Ovary (tissue), 9 donors: Measurements from ENCODE around the gene RASA3. TPM values are rescaled to one million over a fixed set of nuclear protein-coding genes. Genes with fewer than 3 reads are reported as not detected.
A peak's percentile ranks its signal among the peaks of the same experiment; 100 is the strongest.

Experiments
- DNase-seq, 5 donors: peaks; one replicate each; pipeline ENCODE4 v3.0.0-alpha.2; 2019 to 2020
- H3K27ac ChIP-seq, 2 donors: fragments of 200-600 bp; one replicate each; pipeline versions ENCODE4 v1.5.1 to v1.8.0; 2019 to 2022
- H3K27me3 ChIP-seq: fragments of 200-600 bp; one replicate; pipeline ENCODE4 v1.8.0; 2022
- H3K36me3 ChIP-seq: fragments of 200-600 bp; sonication (generic); one replicate; pipeline ENCODE4 v1.5.1; 2019
- H3K4me1 ChIP-seq: one replicate; pipeline ENCODE4 v1.8.1; 2013; ENCODE audit warnings: mild to moderate bottlenecking, moderate library complexity; ENCODE audit not compliant: insufficient read depth
- H3K4me3 ChIP-seq: fragments of 200-600 bp; sonication (generic); one replicate; pipeline ENCODE4 v1.5.1; 2017
- H3K9me3 ChIP-seq, 2 donors: fragments of 200-600 bp in 1 of 2; sonication (generic) in 1 of 2; one replicate each; pipeline versions ENCODE4 v1.5.1 to v1.8.1; 2013 to 2019; ENCODE audit warnings: mild to moderate bottlenecking in 1 of 2, moderate library complexity in 1 of 2
- WGBS, 3 donors: extraction: QIAGEN DNeasy Blood & Tissue Kit in 1 of 3; methylation state at CpG; one replicate each; pipeline versions ENCODE4 v1.1.5 to v1.1.7; 2013 to 2017; 5-methylcytosine and 5-hydroxymethylcytosine counted together
- intact Hi-C, 4 donors: fragments of 100-400 bp; cut with DNase I; formaldehyde crosslinking; loops; one replicate each; pipeline versions ENCODE4 v1.11.0 to v1.15.1; 2022 to 2023
- polyA plus RNA-seq, 2 donors: library from polyadenylated mRNA; stranded (reverse); fragments of 200-250 nt in 1 of 2; fragments of 350-450 nt in 1 of 2; fragmentation: Illumina TruSeq in 1 of 2; extraction: RNeasy Lipid Tissue Mini Kit (QIAGEN cat#74804) in 1 of 2; gene quantifications; one replicate each; pipeline ENCODE4 v1.2.3, GENCODE V29; 2013 to 2014
- total RNA-seq, 7 donors: library from RNA; depleted of rRNA in 2 of 7; stranded (reverse); fragments of >200 nt in 2 of 7; fragmentation: NEBNext Ultra II Directional in 3 of 7; extraction: Animal tissue kit (Norgen Biotek cat#: 25700) in 3 of 7; gene quantifications; one replicate each; pipeline versions ENCODE4 v1.1.0 to v1.2.4, GENCODE V29; 2016 to 2023
- TF ChIP-seq, protein P1 (sequence below), 3 donors: fragments of 450-650 bp in 2 of 3; fragments of 200-600 bp in 1 of 3; IDR thresholded peaks; one replicate each; pipeline versions ENCODE4 v1.5.1 to v1.8.0; 2016 to 2022; ENCODE audit warnings: antibody characterized with exemption in 3 of 3, mild to moderate bottlenecking in 1 of 3
- donor health status: DM: no; HTN: no; CAD: no; lungs with moderate emphysema.
- donor health status: DM: no; HTN: no; CAD: no.
- donor health status: Bipolar disorder and iron deficiency.
- donor health status: DM: yes; HTN: yes; CAD: no.
- donor health status: DM: no; HTN: no; CAD: no.
- donor health status: DM: yes; HTN: yes; CAD: no.

The RASA3 gene
- total and polyA plus RNA-seq, 9 donors: 5.4 to 16.9 (median 9.4) TPM

DNA sequence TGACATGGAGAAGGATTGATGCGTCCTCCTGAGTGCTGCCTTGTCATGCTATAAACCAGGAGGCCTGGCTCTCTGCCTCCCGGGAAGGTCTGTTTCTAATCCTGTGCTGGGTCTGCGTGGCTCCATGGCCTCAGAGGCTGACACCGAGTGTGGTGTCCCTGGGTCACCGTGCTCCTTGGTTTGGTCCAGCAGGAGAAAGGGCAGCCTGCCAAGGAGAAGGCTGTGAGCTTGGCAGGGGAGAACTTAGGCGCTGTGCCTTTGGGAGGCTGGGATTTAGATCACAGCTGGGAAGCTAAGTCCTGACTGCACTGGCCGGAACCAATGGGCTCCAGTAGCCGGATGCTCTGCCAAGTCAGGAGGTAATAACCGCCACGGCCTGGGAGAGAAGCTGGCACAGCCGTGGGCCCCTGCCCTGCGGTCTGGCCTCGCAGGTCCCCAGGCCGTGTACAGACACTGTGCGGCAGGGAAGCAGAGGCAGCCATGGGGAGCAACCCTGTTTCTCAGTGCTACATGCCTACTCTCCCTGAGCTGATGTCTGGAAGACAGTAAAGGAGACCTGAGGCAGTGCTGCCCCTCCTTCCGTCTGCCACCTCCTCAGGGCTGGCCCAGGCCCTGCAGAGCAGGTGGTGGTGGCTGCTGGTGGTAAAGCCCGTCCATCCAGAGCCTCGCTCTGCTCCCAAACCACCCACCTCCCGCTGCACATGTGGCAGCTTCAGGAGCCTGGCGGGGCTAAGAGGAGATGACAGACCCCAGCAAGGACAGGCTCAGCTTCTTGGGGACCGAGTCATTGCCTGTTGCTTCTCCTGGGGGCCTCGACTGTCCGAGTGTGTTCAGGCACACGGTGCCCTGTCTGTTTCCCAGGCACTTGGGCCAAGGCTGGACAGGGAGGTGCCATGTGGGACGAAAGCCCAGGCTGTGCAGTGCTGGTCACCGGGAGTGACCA is 203.5 kb downstream of the RASA3 start:
- TF ChIP-seq, protein P1, sequence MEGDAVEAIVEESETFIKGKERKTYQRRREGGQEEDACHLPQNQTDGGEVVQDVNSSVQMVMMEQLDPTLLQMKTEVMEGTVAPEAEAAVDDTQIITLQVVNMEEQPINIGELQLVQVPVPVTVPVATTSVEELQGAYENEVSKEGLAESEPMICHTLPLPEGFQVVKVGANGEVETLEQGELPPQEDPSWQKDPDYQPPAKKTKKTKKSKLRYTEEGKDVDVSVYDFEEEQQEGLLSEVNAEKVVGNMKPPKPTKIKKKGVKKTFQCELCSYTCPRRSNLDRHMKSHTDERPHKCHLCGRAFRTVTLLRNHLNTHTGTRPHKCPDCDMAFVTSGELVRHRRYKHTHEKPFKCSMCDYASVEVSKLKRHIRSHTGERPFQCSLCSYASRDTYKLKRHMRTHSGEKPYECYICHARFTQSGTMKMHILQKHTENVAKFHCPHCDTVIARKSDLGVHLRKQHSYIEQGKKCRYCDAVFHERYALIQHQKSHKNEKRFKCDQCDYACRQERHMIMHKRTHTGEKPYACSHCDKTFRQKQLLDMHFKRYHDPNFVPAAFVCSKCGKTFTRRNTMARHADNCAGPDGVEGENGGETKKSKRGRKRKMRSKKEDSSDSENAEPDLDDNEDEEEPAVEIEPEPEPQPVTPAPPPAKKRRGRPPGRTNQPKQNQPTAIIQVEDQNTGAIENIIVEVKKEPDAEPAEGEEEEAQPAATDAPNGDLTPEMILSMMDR (IDR thresholded peaks at IDR 0.05): no peak
- Histone ChIP-seq H3K27me3 (no peaks in the 10 kb centered on the region), H3K4me1 (peaks cover 13% of the 10 kb centered on the region), H3K9me3 (no peaks in the 10 kb centered on the region), H3K4me3 (no peak overlapping the region), H3K27ac (no peak overlapping the region), H3K36me3 (no peaks in the 10 kb centered on the region)
- peak; percentile 77 to 87 (median 82) for DNase-seq
- WGBS, 3 donors: 35 to 42% (median 36%) methylated on average over 25 to 26 of the region's 26 CpGs
- intact Hi-C loops: loop anchor here in 1 of 4 donors (5.0 kb wide), 1 partner anchor 67 kb away; the partner anchor contains the start of gene GAS6

Other genes starting within 250 kb of the RASA3 start
- 1 to 10 TPM in 2 of 7 donors, under 1 TPM in 3, not detected in 2; 0.35 to 2.0 (median 0.58) TPM for gene C13orf46, start 158.5 kb downstream of the RASA3 start, total RNA-seq
- under 1 TPM; 0.05 to 0.31 TPM for gene C13orf46, start 158.5 kb downstream of the RASA3 start, polyA plus RNA-seq
- gene CFAP97D2, start 46.6 kb upstream of the RASA3 start, total RNA-seq: 1 to 10 TPM in 2 of 7 donors, under 1 TPM in 1, not detected in 4; 0.28 to 5.2 (median 3.1) TPM
- gene CFAP97D2, start 46.6 kb upstream of the RASA3 start, polyA plus RNA-seq: not detected
- gene CDC16, start 102.3 kb upstream of the RASA3 start, total RNA-seq: 10 to 100 TPM; 42.0 to 68.1 (median 55.2) TPM
- 10 to 100 TPM; 43.3 to 88.8 TPM for gene CDC16, start 102.3 kb upstream of the RASA3 start, polyA plus RNA-seq
- 10 to 100 TPM; 29.2 to 45.0 (median 39.2) TPM for gene UPF3A, start 149.0 kb upstream of the RASA3 start, total RNA-seq
- gene UPF3A, start 149.0 kb upstream of the RASA3 start, polyA plus RNA-seq: 10 to 100 TPM; 48.9 to 54.8 TPM
- 10 to 100 TPM; 13.1 to 31.8 (median 17.9) TPM for gene CHAMP1, start 181.9 kb upstream of the RASA3 start, total RNA-seq
- 10 to 100 TPM in 1 of 2 donors, 1 to 10 TPM in 1; 7.2 to 34.4 TPM for gene CHAMP1, start 181.9 kb upstream of the RASA3 start, polyA plus RNA-seq